Uterus (tissue), 4 donors: ENCODE data around the gene NFE2L1. TPM values are rescaled to one million over a fixed set of nuclear protein-coding genes. Genes with fewer than 3 reads are reported as not detected.
A peak's percentile ranks its signal among the peaks of the same experiment; 100 is the strongest.
"Not testable (repeated sequence)": the region's sequence is repeated elsewhere in the genome, so short reads cannot be mapped to it uniquely, and the experiment has no call there.

ENCODE experiments used
- DNase-seq, 2 donors: peaks; one replicate each; pipeline ENCODE4 v3.0.0-alpha.2; 2019 to 2020
- H3K27ac ChIP-seq, 2 donors: fragments of 200-600 bp; sonication (generic); 1 replicate in 1 of 2; 2 replicates in 1 of 2; pipeline ENCODE4 v1.5.1; 2016 to 2018
- H3K27me3 ChIP-seq, 2 donors: fragments of 200-600 bp; sonication (generic); one replicate each; pipeline ENCODE4 v1.5.1; 2018 to 2019; ENCODE audit warnings: control low read depth in 1 of 2
- H3K36me3 ChIP-seq, 2 donors: fragments of 200-600 bp; sonication (generic); one replicate each; pipeline ENCODE4 v1.5.1; 2019; ENCODE audit warnings: control low read depth in 1 of 2
- H3K4me1 ChIP-seq, 2 donors: fragments of 200-600 bp; sonication (generic); one replicate each; pipeline ENCODE4 v1.5.1; 2018 to 2019; ENCODE audit warnings: control low read depth in 1 of 2
- H3K4me3 ChIP-seq, 2 donors: fragments of 200-600 bp; sonication (generic); 1 replicate in 1 of 2; 2 replicates in 1 of 2; pipeline ENCODE4 v1.5.1; 2018 to 2019; ENCODE audit warnings: mild to moderate bottlenecking in 1 of 2
- H3K9me3 ChIP-seq, 2 donors: fragments of 200-600 bp; sonication (generic); one replicate each; pipeline ENCODE4 v1.5.1; 2019; ENCODE audit warnings: control low read depth in 1 of 2
- POLR2A ChIP-seq, 2 donors: fragments of 450-650 bp; IDR thresholded peaks; one replicate each; pipeline ENCODE4 v1.6.1; 2016; ENCODE audit warnings: antibody characterized with exemption in 2 of 2, mild to moderate bottlenecking in 1 of 2, moderate library complexity in 1 of 2
- intact Hi-C: fragments of 100-400 bp; cut with DNase I; formaldehyde crosslinking; loops from one replicate; pipeline ENCODE4 v1.15.1; 2023; ENCODE audit warnings: low total_unique reads
- total RNA-seq, 4 donors: library from RNA; depleted of rRNA in 3 of 4; stranded (reverse); fragments of >200 nt in 3 of 4; gene quantifications; one replicate each; pipeline versions ENCODE4 v1.1.0 to v1.2.4, GENCODE V29; 2014 to 2023
- TF ChIP-seq, protein P1 (sequence below), 4 experiments: fragments of 200-600 bp in 2 of 4; fragments of 450-650 bp in 2 of 4; sonication (generic) in 2 of 4; IDR thresholded peaks; one replicate each; pipeline ENCODE4 v1.5.1; 2016 to 2019; ENCODE audit warnings: antibody characterized with exemption in 4 of 4, mild to moderate bottlenecking in 2 of 4, moderate library complexity in 1 of 4
- donor health status: DM: yes; HTN: yes; CAD: no.

The NFE2L1 gene
- total RNA-seq, 4 donors from 2014 or later, result 85.6 to 323 (median 176) TPM

DNA sequence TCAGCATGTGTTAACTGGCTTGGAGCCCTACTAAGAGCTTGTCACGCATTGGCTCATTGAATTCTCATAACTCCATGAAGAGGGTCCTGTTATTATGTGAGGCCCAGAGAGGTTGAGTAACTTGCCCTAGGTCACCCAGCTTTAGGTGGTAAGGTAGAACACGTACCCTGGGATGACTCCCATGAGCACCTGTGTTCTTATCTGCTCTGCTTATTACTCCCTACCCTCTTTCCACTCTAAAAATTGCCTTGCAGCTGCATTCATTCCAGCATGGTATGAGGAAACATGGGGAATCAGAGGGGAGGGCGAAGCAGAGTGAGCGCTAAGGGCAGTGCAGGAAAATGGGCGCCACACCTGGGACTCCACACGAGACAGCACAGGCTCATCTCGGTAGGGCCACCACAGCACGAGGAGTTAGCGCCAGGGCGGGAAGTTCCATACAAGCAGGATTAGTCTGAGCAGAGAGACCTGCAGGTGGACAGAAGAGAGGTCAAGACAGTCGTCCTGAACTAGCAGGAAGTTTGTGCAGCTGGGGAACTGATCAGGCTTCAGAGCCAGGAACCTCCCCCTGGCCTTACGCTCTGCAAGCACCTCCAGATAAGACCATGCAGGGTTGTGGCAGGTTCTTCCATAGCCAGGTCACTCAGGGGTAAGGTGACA, 20.7 kb upstream of the NFE2L1 start:
- DNase-seq, result no peak
- TF ChIP-seq, protein P1, sequence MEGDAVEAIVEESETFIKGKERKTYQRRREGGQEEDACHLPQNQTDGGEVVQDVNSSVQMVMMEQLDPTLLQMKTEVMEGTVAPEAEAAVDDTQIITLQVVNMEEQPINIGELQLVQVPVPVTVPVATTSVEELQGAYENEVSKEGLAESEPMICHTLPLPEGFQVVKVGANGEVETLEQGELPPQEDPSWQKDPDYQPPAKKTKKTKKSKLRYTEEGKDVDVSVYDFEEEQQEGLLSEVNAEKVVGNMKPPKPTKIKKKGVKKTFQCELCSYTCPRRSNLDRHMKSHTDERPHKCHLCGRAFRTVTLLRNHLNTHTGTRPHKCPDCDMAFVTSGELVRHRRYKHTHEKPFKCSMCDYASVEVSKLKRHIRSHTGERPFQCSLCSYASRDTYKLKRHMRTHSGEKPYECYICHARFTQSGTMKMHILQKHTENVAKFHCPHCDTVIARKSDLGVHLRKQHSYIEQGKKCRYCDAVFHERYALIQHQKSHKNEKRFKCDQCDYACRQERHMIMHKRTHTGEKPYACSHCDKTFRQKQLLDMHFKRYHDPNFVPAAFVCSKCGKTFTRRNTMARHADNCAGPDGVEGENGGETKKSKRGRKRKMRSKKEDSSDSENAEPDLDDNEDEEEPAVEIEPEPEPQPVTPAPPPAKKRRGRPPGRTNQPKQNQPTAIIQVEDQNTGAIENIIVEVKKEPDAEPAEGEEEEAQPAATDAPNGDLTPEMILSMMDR (IDR thresholded peaks at IDR 0.05), result no peak
- no peak for TF ChIP-seq POLR2A (IDR thresholded peaks at IDR 0.05)
- Histone ChIP-seq H3K27ac (no peak overlapping the region), H3K4me1 (peaks cover 6 to 31% of the 10 kb centered on the region in 2 donors), H3K27me3 (peaks cover 7 to 9% of the 10 kb centered on the region in 2 donors), H3K9me3 (no peaks in the 10 kb centered on the region), H3K4me3 (no peak overlapping the region), H3K36me3 (no peaks in the 10 kb centered on the region)
- intact Hi-C loops, result loop anchor here (2.0 to 5.0 kb wide), 2 partner anchors 45 to 100 kb away; no protein-coding TSS in a partner anchor

DNA sequence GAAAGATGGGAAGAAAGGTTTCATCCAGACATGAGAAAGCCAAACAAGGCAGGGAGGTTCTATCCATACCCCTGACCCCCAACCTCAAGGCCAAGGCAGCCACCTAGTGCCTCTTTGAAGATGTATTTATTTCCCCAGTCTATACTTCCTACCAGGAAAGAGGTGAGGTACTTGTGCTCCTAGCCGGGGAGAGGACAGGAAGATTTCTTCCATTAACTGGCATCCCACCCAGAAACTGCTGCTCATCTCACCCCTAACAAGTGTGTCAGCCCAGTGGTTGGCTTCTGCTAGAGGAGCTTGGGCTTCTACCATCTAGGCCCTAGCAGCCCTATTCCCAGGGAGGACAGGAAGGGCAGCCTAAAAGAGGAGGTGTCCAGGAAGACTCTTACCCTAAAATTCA, 19.4 kb upstream of the NFE2L1 start:
- H3K36me3 ChIP-seq, result no peaks in the 10 kb centered on the region
- peaks cover 0 to 9% of the 10 kb centered on the region in 2 donors for H3K27me3 ChIP-seq
- H3K27ac ChIP-seq, result no peak overlapping the region
- intact Hi-C loops, result loop anchor here (5.0 kb wide), 1 partner anchor 99 kb away; no protein-coding TSS in a partner anchor
- no peak overlapping the region for H3K4me3 ChIP-seq
- H3K9me3 ChIP-seq, result no peaks in the 10 kb centered on the region
- H3K4me1 ChIP-seq, result peaks cover 6 to 26% of the 10 kb centered on the region in 2 donors
- no peak for DNase-seq
- TF ChIP-seq POLR2A (IDR thresholded peaks at IDR 0.05), result no peak
- TF ChIP-seq, protein P1 (IDR thresholded peaks at IDR 0.05), result no peak

DNA sequence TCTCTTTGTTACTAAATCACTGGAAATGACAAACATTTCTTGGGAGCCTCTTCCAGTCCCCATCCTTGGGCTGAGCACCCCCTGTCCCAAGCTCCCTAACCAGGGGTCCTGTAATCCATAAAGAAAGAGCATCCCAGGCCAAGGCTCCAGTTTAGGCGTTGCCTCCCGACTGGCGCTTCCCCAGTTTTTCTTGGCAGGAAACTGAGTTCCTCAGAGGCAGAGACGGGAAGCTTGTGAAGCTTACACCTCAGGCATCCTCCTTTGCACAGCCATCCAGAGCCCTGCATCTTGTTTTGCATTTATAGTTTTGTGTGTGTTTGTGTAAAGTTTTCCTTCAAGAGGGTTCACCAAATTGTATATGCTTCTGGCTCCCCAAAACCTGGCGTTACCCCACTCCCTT, 17.6 kb upstream of the NFE2L1 start:
- intact Hi-C loops, result no loop called here
- no peak overlapping the region for H3K27ac ChIP-seq
- H3K4me1 ChIP-seq, result peaks cover 6 to 13% of the 10 kb centered on the region in 2 donors
- H3K9me3 ChIP-seq, result no peaks in the 10 kb centered on the region
- no peaks in the 10 kb centered on the region for H3K36me3 ChIP-seq
- no peaks in the 10 kb centered on the region for H3K27me3 ChIP-seq
- TF ChIP-seq, protein P1 (IDR thresholded peaks at IDR 0.05), result no peak
- no peak for DNase-seq
- H3K4me3 ChIP-seq, result no peak overlapping the region

DNA sequence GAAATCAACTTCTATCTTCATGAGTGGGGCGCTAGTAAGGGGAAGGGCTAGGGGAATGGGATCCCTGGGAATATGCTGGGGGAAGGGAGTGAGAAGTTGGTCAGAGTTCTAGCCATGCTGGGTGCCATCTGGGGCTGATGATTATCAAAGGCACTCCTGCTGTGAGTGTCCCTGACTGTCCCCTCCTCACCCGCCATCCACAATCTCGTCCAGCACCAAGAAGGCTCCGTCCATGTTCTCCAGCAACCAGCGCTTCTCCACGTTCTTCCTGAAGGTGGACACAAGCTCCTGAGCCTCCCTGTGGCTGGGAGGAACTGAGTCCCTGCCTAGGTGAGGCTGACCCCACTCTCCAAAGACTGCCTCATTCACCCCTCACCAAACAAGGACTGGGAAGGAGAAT, 16.2 kb upstream of the NFE2L1 start:
- no peak overlapping the region for H3K27ac ChIP-seq
- H3K4me3 ChIP-seq, result no peak overlapping the region
- DNase-seq, result no peak
- H3K27me3 ChIP-seq, result no peaks in the 10 kb centered on the region
- intact Hi-C loops, result no loop called here
- H3K36me3 ChIP-seq, result no peaks in the 10 kb centered on the region
- H3K9me3 ChIP-seq, result no peaks in the 10 kb centered on the region
- TF ChIP-seq POLR2A (IDR thresholded peaks at IDR 0.05), result no peak
- TF ChIP-seq, protein P1 (IDR thresholded peaks at IDR 0.05), result no peak
- H3K4me1 ChIP-seq, result peaks cover 0 to under 1% of the 10 kb centered on the region in 2 donors

DNA sequence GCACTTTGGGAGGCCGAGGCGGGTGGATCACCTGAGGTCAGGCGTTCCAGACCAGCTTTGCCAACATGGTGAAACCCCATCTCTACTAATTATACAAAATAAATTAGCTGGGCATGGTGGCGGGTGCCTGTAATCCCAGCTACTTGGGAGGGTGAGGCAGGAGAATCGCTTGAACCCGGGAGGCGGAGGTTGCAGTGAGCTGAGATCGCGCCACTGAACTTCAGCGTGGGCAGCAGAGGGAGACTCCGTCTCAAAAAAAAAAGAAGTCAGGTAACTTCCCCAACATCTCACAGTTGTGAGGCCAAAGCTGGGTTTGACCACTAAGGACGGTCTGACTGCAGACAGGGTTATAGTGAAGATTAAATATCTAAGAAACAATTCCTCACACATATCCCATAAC, 13.4 kb upstream of the NFE2L1 start:
- intact Hi-C loops, DNase-seq, H3K27me3 ChIP-seq, H3K9me3 ChIP-seq, H3K4me1 ChIP-seq, H3K4me3 ChIP-seq, H3K27ac ChIP-seq, H3K36me3 ChIP-seq: not testable (repeated sequence)

DNA sequence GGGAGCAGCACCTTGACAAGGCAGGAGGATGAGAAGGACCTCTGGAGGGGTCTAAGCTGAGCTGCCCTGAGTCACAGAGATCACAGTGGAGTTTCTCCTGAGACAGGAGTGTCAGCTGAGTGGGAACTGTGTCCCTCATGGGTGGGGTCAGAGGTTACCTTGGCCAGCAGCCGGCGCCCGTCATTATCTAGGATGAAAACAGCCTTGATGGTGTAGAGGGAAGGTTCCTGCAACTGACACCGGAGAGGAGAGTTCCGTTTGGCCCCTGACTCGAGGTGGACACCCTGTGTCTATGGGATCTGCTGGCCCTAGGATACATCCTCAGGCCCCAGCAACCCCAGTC, 11.5 kb upstream of the NFE2L1 start:
- H3K4me3 ChIP-seq, result peak overlapping the region; percentile 45 to 60
- intact Hi-C loops, result no loop called here

More for the DNA sequence above, 11.5 kb upstream of the NFE2L1 start:
- Histone ChIP-seq H3K36me3 (no peaks in the 10 kb centered on the region), H3K4me1 (no peaks in the 10 kb centered on the region), H3K27ac (peak overlapping the region; percentile 58 to 80), H3K9me3 (no peaks in the 10 kb centered on the region), H3K27me3 (no peaks in the 10 kb centered on the region)
- DNase-seq, result no peak
- no peak for TF ChIP-seq POLR2A (IDR thresholded peaks at IDR 0.05)
